WI38 (cell line): ENCODE data around the gene PARP12.

Experiments used
- H3K4me3 ChIP-seq: 2 replicates; pipeline ENCODE4 v1.5.1; 2011; ENCODE audit warnings: low read depth, mild to moderate bottlenecking, control low read depth, low read length
- TF ChIP-seq, protein P1 (sequence below): IDR thresholded peaks from 2 replicates; pipeline ENCODE4 v1.5.1; 2012; ENCODE audit warnings: low read depth, mild to moderate bottlenecking, control low read depth, low read length

The PARP12 gene

DNA sequence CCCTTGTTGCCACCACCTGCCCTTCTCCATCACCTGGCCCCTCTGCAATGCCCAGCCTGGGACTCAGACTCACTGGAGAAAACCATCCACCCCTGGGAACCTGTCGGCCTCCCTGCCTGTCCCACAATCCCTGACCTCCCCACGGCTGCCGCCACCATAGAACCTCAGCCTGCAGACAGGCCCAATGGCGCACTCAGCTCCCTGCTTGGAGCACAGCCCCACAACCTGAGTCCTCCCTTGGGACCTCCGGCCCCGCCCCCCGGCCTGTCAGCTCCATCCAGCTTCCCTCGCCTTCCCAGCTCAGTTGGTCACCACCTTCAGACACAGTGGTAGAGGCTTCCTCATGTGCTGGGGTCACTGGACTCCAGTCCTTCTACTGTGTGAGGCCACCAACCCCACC, 41.1 kb downstream of the PARP12 start:
- TF ChIP-seq, protein P1, sequence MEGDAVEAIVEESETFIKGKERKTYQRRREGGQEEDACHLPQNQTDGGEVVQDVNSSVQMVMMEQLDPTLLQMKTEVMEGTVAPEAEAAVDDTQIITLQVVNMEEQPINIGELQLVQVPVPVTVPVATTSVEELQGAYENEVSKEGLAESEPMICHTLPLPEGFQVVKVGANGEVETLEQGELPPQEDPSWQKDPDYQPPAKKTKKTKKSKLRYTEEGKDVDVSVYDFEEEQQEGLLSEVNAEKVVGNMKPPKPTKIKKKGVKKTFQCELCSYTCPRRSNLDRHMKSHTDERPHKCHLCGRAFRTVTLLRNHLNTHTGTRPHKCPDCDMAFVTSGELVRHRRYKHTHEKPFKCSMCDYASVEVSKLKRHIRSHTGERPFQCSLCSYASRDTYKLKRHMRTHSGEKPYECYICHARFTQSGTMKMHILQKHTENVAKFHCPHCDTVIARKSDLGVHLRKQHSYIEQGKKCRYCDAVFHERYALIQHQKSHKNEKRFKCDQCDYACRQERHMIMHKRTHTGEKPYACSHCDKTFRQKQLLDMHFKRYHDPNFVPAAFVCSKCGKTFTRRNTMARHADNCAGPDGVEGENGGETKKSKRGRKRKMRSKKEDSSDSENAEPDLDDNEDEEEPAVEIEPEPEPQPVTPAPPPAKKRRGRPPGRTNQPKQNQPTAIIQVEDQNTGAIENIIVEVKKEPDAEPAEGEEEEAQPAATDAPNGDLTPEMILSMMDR: no peak
- H3K4me3 ChIP-seq: no peak overlapping the region

DNA sequence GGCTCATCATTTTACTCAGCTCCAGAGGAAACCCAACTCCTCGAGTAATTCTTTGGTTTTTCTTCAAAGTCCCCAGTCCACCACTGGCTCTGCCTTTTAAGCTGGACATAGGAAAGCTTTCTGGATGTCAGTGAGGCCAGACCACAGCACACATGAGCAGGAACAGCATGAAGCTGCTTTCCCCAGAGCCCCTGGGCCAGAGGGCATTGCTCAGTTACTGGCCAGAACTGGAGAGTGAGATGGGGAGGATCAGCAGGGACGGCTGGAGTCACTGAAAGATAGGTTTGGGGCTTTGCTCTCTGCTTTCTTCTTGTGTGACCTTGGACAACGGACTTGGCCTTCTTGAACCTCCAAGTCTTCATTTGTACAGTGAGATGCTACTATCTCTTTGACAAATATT, 43.1 kb downstream of the PARP12 start:
- H3K4me3 ChIP-seq: no peak overlapping the region
- TF ChIP-seq, protein P1: no peak

DNA sequence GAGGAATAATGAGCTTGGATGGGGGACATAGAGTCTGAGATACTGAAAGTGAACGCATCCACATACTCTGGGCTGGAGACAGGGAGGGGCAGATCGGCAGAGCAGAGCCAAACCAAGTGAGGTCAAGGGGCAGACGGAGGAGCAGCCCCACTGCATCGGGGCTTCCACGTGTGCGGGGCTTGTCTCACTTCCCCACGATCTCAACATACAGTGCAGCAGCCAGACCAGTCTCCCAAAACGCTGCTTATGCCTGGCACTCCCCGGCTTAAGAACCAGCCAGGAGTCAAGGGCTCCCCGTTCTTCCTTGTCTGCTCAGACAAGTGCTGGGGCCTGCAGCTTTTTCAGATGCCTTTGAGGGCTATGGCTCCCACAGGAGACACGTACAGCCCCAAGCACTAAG, 43.6 kb downstream of the PARP12 start:
- TF ChIP-seq, protein P1: no peak
- no peak overlapping the region for H3K4me3 ChIP-seq

DNA sequence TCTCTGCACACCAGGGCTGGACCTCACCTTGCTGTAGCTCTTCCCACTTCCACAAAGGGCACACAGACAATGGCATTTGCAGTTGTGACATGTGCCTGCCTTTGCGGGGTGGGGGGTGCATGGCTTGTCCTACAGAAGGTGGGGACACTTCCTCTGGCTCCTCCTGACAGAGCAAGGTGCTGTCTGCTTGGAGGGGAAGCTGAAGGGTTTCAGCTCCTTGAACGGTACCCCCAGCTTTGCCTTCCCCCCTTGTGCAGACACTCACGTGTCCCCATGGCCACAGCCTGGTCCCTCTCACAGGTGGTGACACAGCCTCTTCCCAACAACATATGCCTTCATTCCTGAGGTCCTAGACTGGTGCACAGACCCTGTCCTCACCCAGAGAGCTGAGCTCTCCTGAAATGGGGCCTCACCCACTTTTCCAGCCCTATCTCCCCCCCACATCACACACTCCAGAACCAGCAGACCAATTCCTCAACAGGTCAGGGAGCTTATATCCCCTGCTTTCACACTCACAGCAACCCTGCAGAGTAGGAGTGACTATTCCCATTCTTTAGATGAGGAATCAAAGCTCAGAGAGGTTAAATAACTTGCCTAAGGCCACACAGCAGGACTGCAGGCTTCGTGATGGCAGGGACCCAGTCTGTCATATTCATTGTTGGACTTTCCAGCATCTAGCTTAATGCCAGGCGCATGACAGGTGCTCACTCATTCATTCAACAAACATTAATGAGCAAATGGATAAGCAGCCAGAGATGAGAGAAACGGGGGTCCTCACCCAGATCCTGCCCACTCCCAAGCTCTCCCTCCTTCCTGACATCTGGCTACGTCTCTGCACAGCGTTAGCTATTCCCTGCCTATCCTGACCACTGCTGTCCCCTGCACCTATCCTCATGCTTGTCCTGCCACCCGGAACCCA, 44.4 kb downstream of the PARP12 start:
- H3K4me3 ChIP-seq: no peak overlapping the region
- TF ChIP-seq, protein P1: no peak

DNA sequence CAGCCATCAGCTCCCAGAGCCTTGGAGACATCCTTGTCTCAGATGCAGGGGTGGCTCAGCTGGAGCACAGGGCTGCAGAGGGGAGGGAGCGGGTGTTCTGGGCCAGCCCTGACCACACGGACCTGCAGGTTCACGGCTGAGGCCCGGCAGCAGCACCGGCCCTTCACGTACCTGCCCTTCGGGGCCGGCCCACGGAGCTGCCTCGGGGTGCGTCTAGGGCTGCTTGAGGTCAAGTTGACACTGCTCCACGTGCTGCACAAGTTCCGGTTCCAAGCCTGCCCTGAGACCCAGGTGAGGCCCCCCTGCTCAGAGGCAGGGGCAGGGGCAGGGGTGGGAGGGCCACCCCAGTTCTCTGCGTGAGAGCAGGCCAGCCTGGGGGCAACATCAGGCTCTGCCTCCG, 45.2 kb downstream of the PARP12 start:
- TF ChIP-seq, protein P1: no peak

DNA sequence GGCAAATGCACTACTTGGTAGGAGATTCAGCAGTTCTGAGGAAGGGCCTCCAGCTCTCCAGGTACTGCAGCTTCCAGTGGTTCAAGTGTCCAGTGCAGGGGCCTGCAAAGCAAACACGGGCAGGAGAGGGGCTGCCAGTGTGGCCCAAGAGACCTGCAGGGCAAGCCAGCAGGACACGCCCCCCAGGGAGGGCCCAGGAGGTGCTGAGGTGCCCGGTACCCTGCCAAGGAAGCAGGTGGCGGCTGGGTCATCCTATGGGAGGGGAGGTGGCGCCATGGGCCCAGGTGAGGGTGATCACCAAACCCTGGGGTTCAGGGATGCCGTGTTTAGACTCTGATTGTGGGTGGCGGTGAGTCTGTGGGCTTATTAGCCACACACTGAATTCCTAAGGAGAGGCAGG, 45.7 kb downstream of the PARP12 start:
- H3K4me3 ChIP-seq: no peak overlapping the region
- TF ChIP-seq, protein P1: no peak

More for the DNA sequence above, 45.2 kb downstream of the PARP12 start:
- no peak overlapping the region for H3K4me3 ChIP-seq

DNA sequence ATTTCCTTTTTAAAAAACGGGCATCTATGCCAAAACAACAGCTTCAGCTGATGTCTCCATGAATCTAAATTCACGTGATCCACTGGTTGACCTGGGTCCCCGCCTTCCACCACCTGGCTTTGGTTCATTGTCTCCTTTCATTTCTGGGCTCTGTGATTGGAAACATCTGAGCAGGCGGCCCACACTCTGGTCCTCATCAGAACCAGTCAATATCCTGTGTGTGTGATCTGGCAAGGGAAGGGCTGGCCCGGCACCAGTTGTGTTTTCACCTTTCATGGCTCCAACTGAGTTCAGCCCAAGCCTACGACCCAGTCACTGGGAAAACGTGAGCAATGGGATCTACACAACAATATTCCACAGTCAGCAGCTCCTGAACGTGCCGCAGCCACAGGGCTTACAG, 46.2 kb downstream of the PARP12 start:
- no peak overlapping the region for H3K4me3 ChIP-seq
- TF ChIP-seq, protein P1: no peak
